GM12878 (cell line): ENCODE data around the gene BBX. TPM values are rescaled to one million over a fixed set of nuclear protein-coding genes. Genes with fewer than 3 reads are reported as not detected.

Experiments used
- ATAC-seq: fragments of 200-7000 bp; cut with Tn5 transposase; 3 replicates; pipeline ENCODE4 v1.9.1; 2020; ENCODE audit warnings: mild to moderate bottlenecking, moderate library complexity
- BruUV-seq: library from RNA; stranded (reverse); fragments of 400-500 nt; replicated peaks from 2 replicates; lab custom pipeline; 2021; lab: Mats Ljungman, UMichigan
- CTCF ChIA-PET: fragments of 300-600 bp; sonication (Branson Sonifier 250); formaldehyde crosslinking; extraction: SDS; loops from one replicate; lab custom pipeline; 2021; ENCODE audit warnings: inconsistent platforms; lab: Yijun Ruan, JAX
- POLR2A ChIA-PET: fragments of 350-600 bp; formaldehyde crosslinking; extraction: SDS; loops from one replicate; lab custom pipeline; 2021; ENCODE audit warnings: inconsistent platforms; lab: Charles Lee
- RAD21 ChIA-PET: fragments of 300-600 bp; sonication (Branson Sonifier 250); formaldehyde crosslinking; loops from one replicate; lab custom pipeline; 2023; ENCODE audit warnings: antibody characterized with exemption; ENCODE audit not compliant: unreplicated experiment; lab: Charles Lee
- SMC1A ChIA-PET: fragments of 300-600 bp; sonication (Branson Sonifier 250); formaldehyde crosslinking; loops from one replicate; lab custom pipeline; 2023; ENCODE audit not compliant: unreplicated experiment, uncharacterized antibody; lab: Charles Lee
- DNase-seq: peaks from one replicate; pipeline ENCODE4 v3.0.0-alpha.2; 2011; ENCODE audit warnings: low read depth, low spot score
- FAIRE-seq: peaks from 3 replicates; lab custom pipeline; 2011; peaks lifted over from hg19 to GRCh38; lab: Jason Lieb, UNC
- H2AFZ ChIP-seq: 2 replicates; pipeline ENCODE4 v1.6.0; 2011; ENCODE audit warnings: low read depth, low read length, control low read depth; ENCODE audit not compliant: control insufficient read depth
- H3K27ac ChIP-seq: 2 replicates; pipeline ENCODE4 v1.5.1; 2011; ENCODE audit warnings: control low read depth; ENCODE audit not compliant: control insufficient read depth, insufficient read depth
- H3K27me3 ChIP-seq, 2 experiments: replicated peaks in 1 of 2; 2 replicates each; pipeline versions ENCODE4 v1.6.0 to v1.6.1; 2011; ENCODE audit warnings: low read length in 1 of 2; ENCODE audit not compliant: control insufficient read depth in 2 of 2, insufficient read depth in 2 of 2
- H3K36me3 ChIP-seq, 2 experiments: 2 replicates each; pipeline ENCODE4 v1.5.1; 2011; ENCODE audit warnings: low read length in 1 of 2; ENCODE audit not compliant: control insufficient read depth in 2 of 2, insufficient read depth in 2 of 2
- H3K4me1 ChIP-seq: 2 replicates; pipeline ENCODE4 v1.6.1; 2011; ENCODE audit warnings: mild to moderate bottlenecking, low read length, moderate library complexity, mixed read lengths; ENCODE audit not compliant: control insufficient read depth, insufficient read depth
- H3K4me2 ChIP-seq: 2 replicates; pipeline ENCODE4 v1.6.0; 2011; ENCODE audit warnings: control low read depth; ENCODE audit not compliant: control insufficient read depth, insufficient read depth
- H3K4me3 ChIP-seq: fragments of 200-600 bp; sonication (generic); 2 replicates; pipeline ENCODE4 v1.5.1; 2016
- H3K79me2 ChIP-seq: 2 replicates; pipeline ENCODE4 v1.6.0; 2011; ENCODE audit warnings: low read length; ENCODE audit not compliant: control insufficient read depth, insufficient read depth
- H3K9ac ChIP-seq: 2 replicates; pipeline ENCODE4 v1.8.0; 2011; ENCODE audit warnings: low read length, control low read depth, mixed read lengths; ENCODE audit not compliant: control insufficient read depth, insufficient read depth
- H3K9me3 ChIP-seq: replicated peaks from 3 replicates; pipeline ENCODE4 v1.5.1; 2011; ENCODE audit warnings: mild to moderate bottlenecking, low read length; ENCODE audit not compliant: control insufficient read depth, insufficient read depth
- H4K20me1 ChIP-seq: 2 replicates; pipeline ENCODE4 v1.6.0; 2011; ENCODE audit not compliant: control insufficient read depth, insufficient read depth
- BACH1 ChIP-seq: fragments of 450-650 bp; IDR thresholded peaks from 2 replicates; pipeline ENCODE4 v1.6.1; 2017; ENCODE audit warnings: mild to moderate bottlenecking, borderline replicate concordance
- BHLHE40 ChIP-seq, 2 experiments: fragments of 450-650 bp in 1 of 2; IDR thresholded peaks; 2 replicates each; pipeline ENCODE4 v1.6.1; 2011 to 2017; ENCODE audit warnings: low read depth in 2 of 2, borderline replicate concordance in 1 of 2, improper control_type of control experiment in 1 of 2, low read length in 1 of 2, mild to moderate bottlenecking in 1 of 2
- CEBPB ChIP-seq, 2 experiments: fragments of 150-350 bp in 1 of 2; IDR thresholded peaks; 2 replicates each; pipeline ENCODE4 v1.6.1; 2012 to 2014; ENCODE audit warnings: low read depth in 2 of 2, low read length in 2 of 2, borderline replicate concordance in 1 of 2, inconsistent platforms in 1 of 2
- CREM ChIP-seq: IDR thresholded peaks from 2 replicates; pipeline ENCODE4 v1.6.1; 2014; ENCODE audit warnings: antibody characterized with exemption, low read depth
- FOXK2 ChIP-seq: fragments of 450-650 bp; IDR thresholded peaks from 2 replicates; pipeline ENCODE4 v1.6.1; 2017; ENCODE audit warnings: mild to moderate bottlenecking, moderate library complexity
- HSF1 ChIP-seq: fragments of 150-350 bp; IDR thresholded peaks from 2 replicates; pipeline ENCODE4 v1.6.1; 2014; ENCODE audit warnings: mild to moderate bottlenecking, low read depth, low read length
- IRF4 ChIP-seq: IDR thresholded peaks from 2 replicates; pipeline ENCODE4 v1.6.1; 2011; ENCODE audit warnings: low read depth, low read length
- MEF2A ChIP-seq: IDR thresholded peaks from 2 replicates; pipeline ENCODE4 v1.6.1; 2011; ENCODE audit warnings: low read depth, mild to moderate bottlenecking, low read length, moderate library complexity; ENCODE audit not compliant: insufficient read depth
- MEF2B ChIP-seq: fragments of 450-650 bp; IDR thresholded peaks from 2 replicates; pipeline ENCODE4 v1.6.1; 2018; ENCODE audit warnings: mild to moderate bottlenecking, moderate library complexity; ENCODE audit not compliant: partially characterized antibody, poor library complexity, severe bottlenecking
- NRF1 ChIP-seq: conservative IDR thresholded peaks from 2 replicates; pipeline ENCODE4 v1.6.1; 2011; ENCODE audit warnings: mild to moderate bottlenecking, low read depth, low read length, improper control_type of control experiment
- RELA ChIP-seq: fragments of 450-650 bp; IDR thresholded peaks from 2 replicates; pipeline ENCODE4 v1.8.0; 2014; ENCODE audit warnings: borderline replicate concordance; ENCODE audit not compliant: partially characterized antibody
- ZBTB40 ChIP-seq: fragments of 450-650 bp; IDR thresholded peaks from 2 replicates; pipeline ENCODE4 v1.6.1; 2016; ENCODE audit warnings: mild to moderate bottlenecking, moderate library complexity, borderline replicate concordance
- WGBS: methylation state at CpG from one replicate; pipeline ENCODE4 v1.1.6; 2016; ENCODE audit warnings: low lambda C conversion rate; ENCODE audit not compliant: insufficient replicate concordance, insufficient coverage; ENCODE audit errors: missing lambda C conversion rate; 5-methylcytosine and 5-hydroxymethylcytosine counted together
- in situ Hi-C: fragments of 300-500 bp; cut with MboI; formaldehyde crosslinking; loops from 9 replicates; pipeline ENCODE4 v1.14.3; 2018; ENCODE audit warnings: mixed read lengths
- intact Hi-C: fragments of 100-400 bp; cut with micrococcal nuclease; formaldehyde crosslinking; loops from one replicate; pipeline ENCODE4 v1.14.2; 2022; ENCODE audit not compliant: unreplicated experiment
- polyA plus RNA-seq, 11 experiments: library from polyadenylated mRNA; depleted of rRNA in 4 of 11; unstranded in 6 of 11; stranded (reverse) in 5 of 11; fragments of >200 nt; fragmentation: Nextera tagmentation in 4 of 11; fragmentation: Illumina TruSeq in 1 of 11; extraction: Ambion mirVana in 4 of 11; extraction: Trizol in 1 of 11; gene quantifications; 1 replicate in 1 of 11; 2 replicates in 10 of 11; pipeline versions ENCODE4 v1.2.1 to v1.2.3, GENCODE V29; 2011 to 2016; ENCODE audit warnings: inconsistent platforms in 2 of 11, missing spikeins in 2 of 11, low read depth in 1 of 11
- total RNA-seq, 4 experiments: library from RNA; depleted of rRNA in 3 of 4; stranded (reverse); fragments of >200 nt in 3 of 4; fragmentation: Illumina TruSeq in 1 of 4; extraction: Trizol in 1 of 4; gene quantifications; 2 replicates each; pipeline versions ENCODE4 v1.2.1 to v1.2.3, GENCODE V29; 2013 to 2021
- TF ChIP-seq, protein P1 (sequence below): fragments of 450-650 bp; IDR thresholded peaks from 2 replicates; pipeline ENCODE4 v1.6.1; 2017; ENCODE audit warnings: mild to moderate bottlenecking, low read depth, inconsistent platforms; ENCODE audit not compliant: poor library complexity, severe bottlenecking

BBX gene
- total and polyA plus RNA-seq, 10 of the 15 experiments (the other 5 are each of a cell fraction or from before 2014, with no cell fraction given), result 13.3 to 38.5 (median 32.0) TPM

GRCh38 chr3:107668416-107668815 lies 145.7 kb downstream of the BBX start:
- in situ Hi-C loops (no loop called here), intact Hi-C loops (no loop called here)
- ChIA-PET RAD21 (interaction anchor here (1.1 kb wide), 1 partner anchor 9 kb away, joined by 3 read pairs; no protein-coding TSS in a partner anchor), SMC1A (interaction anchor here (0.8 to 2.3 kb wide), 5 partner anchors 7 to 177 kb away, joined by 3 to 10 read pairs (median 5); no protein-coding TSS in a partner anchor), CTCF (interaction anchor here (1.3 to 1.7 kb wide), 3 partner anchors 9 to 69 kb away, joined by 4 to 15 read pairs (median 14); no protein-coding TSS in a partner anchor), POLR2A (interaction anchor here (0.8 to 0.9 kb wide), 2 partner anchors 12 to 27 kb away, joined by 3 read pairs; no protein-coding TSS in a partner anchor)
- BruUV-seq, result no TSS peak
- ATAC-seq, result no peak
- Histone ChIP-seq H3K4me1 (no peaks in the 10 kb centered on the region), H3K36me3 (no peaks in the 10 kb centered on the region), H3K4me3 (no peak overlapping the region), H3K79me2 (no peaks in the 10 kb centered on the region), H3K4me2 (no peak overlapping the region), H3K9ac (no peak overlapping the region), H3K27me3 (no peaks in the 10 kb centered on the region), H2AFZ (no peak overlapping the region), H3K9me3 (no peaks in the 10 kb centered on the region), H4K20me1 (no peaks in the 10 kb centered on the region), H3K27ac (no peak overlapping the region)
- DNase-seq, result no peak
- WGBS, result 87% methylated on average over 5 of the region's 5 CpGs
- no peak for FAIRE-seq
- TF ChIP-seq IRF4 (no peak), CREM (no peak), RELA (no peak), ZBTB40 (no peak), BHLHE40 (IDR thresholded peaks at IDR 0.05; ENCODE audit: borderline replicate concordance in 1 of 2, low read depth in 2 of 2, low read length in 1 of 2) (no peak), CEBPB (IDR thresholded peaks at IDR 0.05; ENCODE audit: borderline replicate concordance in 1 of 2, low read depth in 2 of 2, low read length in 2 of 2) (no peak), MEF2A (no peak), FOXK2 (no peak), HSF1 (no peak), NRF1 (no peak), BACH1 (no peak), MEF2B (no peak)
- TF ChIP-seq, protein P1, sequence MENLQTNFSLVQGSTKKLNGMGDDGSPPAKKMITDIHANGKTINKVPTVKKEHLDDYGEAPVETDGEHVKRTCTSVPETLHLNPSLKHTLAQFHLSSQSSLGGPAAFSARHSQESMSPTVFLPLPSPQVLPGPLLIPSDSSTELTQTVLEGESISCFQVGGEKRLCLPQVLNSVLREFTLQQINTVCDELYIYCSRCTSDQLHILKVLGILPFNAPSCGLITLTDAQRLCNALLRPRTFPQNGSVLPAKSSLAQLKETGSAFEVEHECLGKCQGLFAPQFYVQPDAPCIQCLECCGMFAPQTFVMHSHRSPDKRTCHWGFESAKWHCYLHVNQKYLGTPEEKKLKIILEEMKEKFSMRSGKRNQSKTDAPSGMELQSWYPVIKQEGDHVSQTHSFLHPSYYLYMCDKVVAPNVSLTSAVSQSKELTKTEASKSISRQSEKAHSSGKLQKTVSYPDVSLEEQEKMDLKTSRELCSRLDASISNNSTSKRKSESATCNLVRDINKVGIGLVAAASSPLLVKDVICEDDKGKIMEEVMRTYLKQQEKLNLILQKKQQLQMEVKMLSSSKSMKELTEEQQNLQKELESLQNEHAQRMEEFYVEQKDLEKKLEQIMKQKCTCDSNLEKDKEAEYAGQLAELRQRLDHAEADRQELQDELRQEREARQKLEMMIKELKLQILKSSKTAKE, result no peak
